Measurements from ENCODE around the gene ZFHX3.

ZFHX3 gene

GRCh38 chr16:73036074-73036826 lies 11.7 kb downstream of the ZFHX3 start:
- POLR2A ChIA-PET, result interaction anchor here (0.6 kb wide), 1 partner anchor 9 kb away, joined by 7 read pairs; no protein-coding TSS in a partner anchor
- TF ChIP-seq CTCF (IDR thresholded peaks at IDR 0.05; ENCODE audit: control extremely low read depth, extremely low read depth, low read depth, missing control alignments), result no peak
- CTCF ChIA-PET, result interaction anchor here (1.0 to 1.7 kb wide), 4 partner anchors 9 to 63 kb away, joined by 3 to 5 read pairs (median 4); no protein-coding TSS in a partner anchor
- DNase-seq (ENCODE audit: extremely low spot score), result peak; percentile 73

- CTCF ChIA-PET, result interaction anchor here (1.4 kb wide), 1 partner anchor 10 kb away, joined by 4 read pairs; no protein-coding TSS in a partner anchor
- POLR2A ChIA-PET, result no interaction called here
- peak; percentile 47 for DNase-seq (ENCODE audit: extremely low spot score)
- no peak for TF ChIP-seq CTCF (IDR thresholded peaks at IDR 0.05; ENCODE audit: control extremely low read depth, extremely low read depth, low read depth, missing control alignments)
These were observed 13.6 kb downstream of the ZFHX3 start for GRCh38 chr16:73034374-73034773.

GRCh38 chr16:73033271-73033998 lies 14.5 kb downstream of the ZFHX3 start:
- DNase-seq (ENCODE audit: extremely low spot score), result no peak
- TF ChIP-seq CTCF (IDR thresholded peaks at IDR 0.05; ENCODE audit: control extremely low read depth, extremely low read depth, low read depth, missing control alignments), result no peak
- POLR2A ChIA-PET, result no interaction called here
- CTCF ChIA-PET, result interaction anchor here (1.2 to 1.4 kb wide), 2 partner anchors 10 to 11 kb away, joined by 4 read pairs; no protein-coding TSS in a partner anchor

GRCh38 chr16:73032541-73033270 lies 15.2 kb downstream of the ZFHX3 start:
- POLR2A ChIA-PET, result no interaction called here
- CTCF ChIA-PET, result interaction anchor here (1.2 kb wide), 1 partner anchor 11 kb away, joined by 4 read pairs; no protein-coding TSS in a partner anchor

GRCh38 chr16:73031984-73032383 lies 15.9 kb downstream of the ZFHX3 start:
- CTCF ChIA-PET, result interaction anchor here (1.0 kb wide), 2 partner anchors 14 to 199 kb away, joined by 3 to 4 read pairs; no protein-coding TSS in a partner anchor
- no peak for DNase-seq (ENCODE audit: extremely low spot score)
- POLR2A ChIA-PET, result no interaction called here

More at GRCh38 chr16:73032541-73033270, 15.2 kb downstream of the ZFHX3 start:
- peak; percentile 53 for DNase-seq (ENCODE audit: extremely low spot score)
- peak; percentile 31 for TF ChIP-seq CTCF (IDR thresholded peaks at IDR 0.05; ENCODE audit: control extremely low read depth, extremely low read depth, low read depth, missing control alignments)

More at GRCh38 chr16:73031984-73032383, 15.9 kb downstream of the ZFHX3 start:
- no peak for TF ChIP-seq CTCF (IDR thresholded peaks at IDR 0.05; ENCODE audit: control extremely low read depth, extremely low read depth, low read depth, missing control alignments)

Measured in GM10248 (cell line).